Measurements from ENCODE around the gene CIPC. TPM values are rescaled to one million over a fixed set of nuclear protein-coding genes. Genes with fewer than 3 reads are reported as not detected.

CIPC gene
- total RNA-seq, 2 experiments from 2014 or later = 11.4 to 11.7 TPM

- DNase-seq = no peak
These were observed 63.0 kb downstream of the CIPC start for GRCh38 chr14:77161011-77161410.

More at GRCh38 chr14:77161011-77161410, 63.0 kb downstream of the CIPC start:
- no peak for ATAC-seq
- H3K4me1 Mint-ChIP-seq (ENCODE audit: low read depth) = no peaks in the 10 kb centered on the region
- peaks cover 30% of the 10 kb centered on the region for H3K27me3 Mint-ChIP-seq (ENCODE audit: low read depth)
- ChIA-PET POLR2A (no interaction called here), CTCF (no interaction called here)
- H3K9me3 Mint-ChIP-seq (ENCODE audit: insufficient read depth) = no peaks in the 10 kb centered on the region
- H3K4me3 Mint-ChIP-seq = no peak overlapping the region
- H3K27ac Mint-ChIP-seq = no peak overlapping the region
- H3K36me3 Mint-ChIP-seq (ENCODE audit: low read depth) = no peaks in the 10 kb centered on the region

Other genes starting within 250 kb of the CIPC start
- gene IRF2BPL, start 69.5 kb upstream of the CIPC start, total RNA-seq = 10 to 100 TPM; 34.5 to 35.6 TPM
- gene ZDHHC22, start 43.5 kb downstream of the CIPC start, total RNA-seq = not detected
- gene TMEM63C, start 83.5 kb downstream of the CIPC start, total RNA-seq = under 1 TPM; 0.73 to 0.74 TPM
- gene NGB, start 172.9 kb downstream of the CIPC start, total RNA-seq = not detected
- 10 to 100 TPM; 15.0 to 15.5 TPM for gene POMT2, start 222.6 kb downstream of the CIPC start, total RNA-seq
- gene GSTZ1, start 222.8 kb downstream of the CIPC start, total RNA-seq = 10 to 100 TPM; 11.7 to 15.1 TPM